ENCODE measurements around the gene CLTA. TPM values are rescaled to one million over a fixed set of nuclear protein-coding genes. Genes with fewer than 3 reads are reported as not detected.

Gene CLTA
- polyA plus RNA-seq, 1 donor from 2014 or later = 420 TPM

DNA sequence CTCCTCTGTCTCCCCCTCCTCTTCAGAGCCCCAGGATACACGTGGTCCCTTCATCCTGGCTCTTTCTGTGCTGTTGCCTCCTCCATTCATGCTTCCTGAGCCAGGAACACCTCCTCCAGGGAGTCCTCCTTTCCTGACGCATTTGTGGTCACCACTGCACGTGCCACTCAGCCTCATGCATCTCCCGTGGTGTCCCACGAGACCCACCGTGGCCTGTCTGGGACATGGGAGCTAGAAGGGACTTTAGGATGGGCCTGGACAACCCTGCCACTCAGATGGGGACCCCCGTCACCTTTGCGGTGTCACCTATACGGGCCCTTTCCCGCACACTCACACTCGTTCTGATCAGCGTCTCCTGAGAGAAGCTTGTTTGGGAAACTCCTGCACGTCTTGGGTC is 47.5 kb upstream of the CLTA start:
- Histone ChIP-seq H2AFZ (ENCODE audit: low read depth, low read length) (no peak overlapping the region), H3K36me3 (ENCODE audit: insufficient read depth, low read length) (no peaks in the 10 kb centered on the region), H3K27me3 (ENCODE audit: insufficient read depth, low read depth, low read length) (no peaks in the 10 kb centered on the region), H3K79me2 (replicated peaks; ENCODE audit: insufficient read depth, low read length) (no peaks in the 10 kb centered on the region), H3K4me3 (ENCODE audit: low read length) (no peak overlapping the region), H3K9me2 (ENCODE audit: insufficient read depth, low read length) (no peaks in the 10 kb centered on the region), H3K9ac (ENCODE audit: low read length) (no peak overlapping the region), H4K20me1 (ENCODE audit: insufficient read depth) (no peaks in the 10 kb centered on the region), H3K4me2 (ENCODE audit: low read length) (no peak overlapping the region), H3K27ac (ENCODE audit: low read length) (no peak overlapping the region), H3F3A (ENCODE audit: insufficient read depth, low read length, poor library complexity, severe bottlenecking) (no peaks in the 10 kb centered on the region), H3K9me3 (ENCODE audit: low read length) (no peaks in the 10 kb centered on the region)
- TF ChIP-seq POLR2AphosphoS5 (IDR thresholded peaks at IDR 0.05) (no peak), RAD21 (conservative IDR thresholded peaks at IDR 0.05) (no peak), EZH2 (IDR thresholded peaks at IDR 0.05; ENCODE audit: borderline replicate concordance, insufficient read depth, low read length, poor library complexity, severe bottlenecking) (no peak)
- TF ChIP-seq, protein P1, sequence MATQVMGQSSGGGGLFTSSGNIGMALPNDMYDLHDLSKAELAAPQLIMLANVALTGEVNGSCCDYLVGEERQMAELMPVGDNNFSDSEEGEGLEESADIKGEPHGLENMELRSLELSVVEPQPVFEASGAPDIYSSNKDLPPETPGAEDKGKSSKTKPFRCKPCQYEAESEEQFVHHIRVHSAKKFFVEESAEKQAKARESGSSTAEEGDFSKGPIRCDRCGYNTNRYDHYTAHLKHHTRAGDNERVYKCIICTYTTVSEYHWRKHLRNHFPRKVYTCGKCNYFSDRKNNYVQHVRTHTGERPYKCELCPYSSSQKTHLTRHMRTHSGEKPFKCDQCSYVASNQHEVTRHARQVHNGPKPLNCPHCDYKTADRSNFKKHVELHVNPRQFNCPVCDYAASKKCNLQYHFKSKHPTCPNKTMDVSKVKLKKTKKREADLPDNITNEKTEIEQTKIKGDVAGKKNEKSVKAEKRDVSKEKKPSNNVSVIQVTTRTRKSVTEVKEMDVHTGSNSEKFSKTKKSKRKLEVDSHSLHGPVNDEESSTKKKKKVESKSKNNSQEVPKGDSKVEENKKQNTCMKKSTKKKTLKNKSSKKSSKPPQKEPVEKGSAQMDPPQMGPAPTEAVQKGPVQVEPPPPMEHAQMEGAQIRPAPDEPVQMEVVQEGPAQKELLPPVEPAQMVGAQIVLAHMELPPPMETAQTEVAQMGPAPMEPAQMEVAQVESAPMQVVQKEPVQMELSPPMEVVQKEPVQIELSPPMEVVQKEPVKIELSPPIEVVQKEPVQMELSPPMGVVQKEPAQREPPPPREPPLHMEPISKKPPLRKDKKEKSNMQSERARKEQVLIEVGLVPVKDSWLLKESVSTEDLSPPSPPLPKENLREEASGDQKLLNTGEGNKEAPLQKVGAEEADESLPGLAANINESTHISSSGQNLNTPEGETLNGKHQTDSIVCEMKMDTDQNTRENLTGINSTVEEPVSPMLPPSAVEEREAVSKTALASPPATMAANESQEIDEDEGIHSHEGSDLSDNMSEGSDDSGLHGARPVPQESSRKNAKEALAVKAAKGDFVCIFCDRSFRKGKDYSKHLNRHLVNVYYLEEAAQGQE (IDR thresholded peaks at IDR 0.05; ENCODE audit: borderline replicate concordance) = no peak
- TF ChIP-seq, protein P2, sequence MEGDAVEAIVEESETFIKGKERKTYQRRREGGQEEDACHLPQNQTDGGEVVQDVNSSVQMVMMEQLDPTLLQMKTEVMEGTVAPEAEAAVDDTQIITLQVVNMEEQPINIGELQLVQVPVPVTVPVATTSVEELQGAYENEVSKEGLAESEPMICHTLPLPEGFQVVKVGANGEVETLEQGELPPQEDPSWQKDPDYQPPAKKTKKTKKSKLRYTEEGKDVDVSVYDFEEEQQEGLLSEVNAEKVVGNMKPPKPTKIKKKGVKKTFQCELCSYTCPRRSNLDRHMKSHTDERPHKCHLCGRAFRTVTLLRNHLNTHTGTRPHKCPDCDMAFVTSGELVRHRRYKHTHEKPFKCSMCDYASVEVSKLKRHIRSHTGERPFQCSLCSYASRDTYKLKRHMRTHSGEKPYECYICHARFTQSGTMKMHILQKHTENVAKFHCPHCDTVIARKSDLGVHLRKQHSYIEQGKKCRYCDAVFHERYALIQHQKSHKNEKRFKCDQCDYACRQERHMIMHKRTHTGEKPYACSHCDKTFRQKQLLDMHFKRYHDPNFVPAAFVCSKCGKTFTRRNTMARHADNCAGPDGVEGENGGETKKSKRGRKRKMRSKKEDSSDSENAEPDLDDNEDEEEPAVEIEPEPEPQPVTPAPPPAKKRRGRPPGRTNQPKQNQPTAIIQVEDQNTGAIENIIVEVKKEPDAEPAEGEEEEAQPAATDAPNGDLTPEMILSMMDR (IDR thresholded peaks at IDR 0.05; ENCODE audit: poor library complexity, severe bottlenecking) = no peak

DNA sequence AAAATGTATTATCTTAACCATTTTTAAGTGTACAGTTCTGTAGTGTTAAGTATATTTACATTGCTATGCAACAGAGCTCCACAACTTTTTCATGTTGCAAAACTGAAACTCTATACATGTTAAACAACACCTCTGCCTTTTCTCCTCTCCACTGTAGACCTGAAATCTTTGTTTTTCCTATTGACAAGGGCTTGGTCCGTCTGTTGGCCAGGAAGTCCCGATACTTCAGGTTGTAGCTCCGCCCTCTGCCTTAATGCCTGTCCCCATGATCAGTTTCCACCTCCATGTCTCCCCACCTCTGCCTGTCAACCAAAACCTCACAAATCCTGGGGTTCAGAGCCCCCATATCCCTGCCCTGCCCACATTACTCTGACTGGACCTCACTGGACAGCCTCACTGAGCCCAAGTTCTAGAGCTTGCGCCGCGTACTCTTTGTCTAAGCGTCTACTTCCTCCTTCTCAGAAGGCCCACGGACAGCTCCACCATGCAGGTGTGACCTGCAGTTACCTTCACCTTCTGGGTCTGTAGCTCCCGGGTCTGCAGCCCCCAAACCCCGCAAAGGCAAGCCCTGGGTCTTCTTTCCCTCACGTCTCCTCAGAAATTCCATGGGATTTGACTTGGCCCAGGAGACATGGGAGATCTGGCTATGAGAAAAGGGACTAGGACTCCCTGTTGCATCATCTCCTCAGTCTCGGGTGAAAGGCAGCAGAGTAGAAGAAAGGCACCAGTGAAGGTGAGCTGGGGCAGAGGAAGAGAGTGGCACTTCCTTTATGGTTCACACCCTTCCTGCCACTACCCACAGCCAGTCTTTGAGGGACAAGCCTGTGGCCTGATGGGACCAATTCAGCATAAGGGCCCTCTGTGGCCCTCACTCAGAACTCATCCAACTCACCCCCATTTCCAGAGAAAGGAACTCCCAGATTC is 46.1 kb upstream of the CLTA start:
- TF ChIP-seq MXI1 (conservative IDR thresholded peaks at IDR 0.05; ENCODE audit: poor library complexity, severe bottlenecking) = no peak
- TF ChIP-seq EP300 (conservative IDR thresholded peaks at IDR 0.05; ENCODE audit: poor library complexity, severe bottlenecking) = no peak
- TF ChIP-seq TAF1 (IDR thresholded peaks at IDR 0.05; ENCODE audit: low read depth) = no peak
- no peak for TF ChIP-seq POLR2AphosphoS5 (IDR thresholded peaks at IDR 0.05)
- Histone ChIP-seq H3K4me3 (ENCODE audit: low read length) (no peak overlapping the region), H3K27ac (ENCODE audit: low read length) (no peak overlapping the region), H3F3A (ENCODE audit: insufficient read depth, low read length, poor library complexity, severe bottlenecking) (no peaks in the 10 kb centered on the region), H4K20me1 (ENCODE audit: insufficient read depth) (no peaks in the 10 kb centered on the region), H3K9ac (ENCODE audit: low read length) (no peak overlapping the region), H3K9me2 (ENCODE audit: insufficient read depth, low read length) (no peaks in the 10 kb centered on the region), H3K4me2 (ENCODE audit: low read length) (no peak overlapping the region), H3K9me3 (ENCODE audit: low read length) (no peaks in the 10 kb centered on the region), H2AFZ (ENCODE audit: low read depth, low read length) (no peak overlapping the region), H3K79me2 (replicated peaks; ENCODE audit: insufficient read depth, low read length) (no peaks in the 10 kb centered on the region), H3K27me3 (ENCODE audit: insufficient read depth, low read depth, low read length) (no peaks in the 10 kb centered on the region), H3K36me3 (ENCODE audit: insufficient read depth, low read length) (no peaks in the 10 kb centered on the region)

All from neural cell (in vitro differentiated cells).